ENCODE measurements around the gene PRKD1.
A peak's percentile ranks its signal among the peaks of the same experiment; 100 is the strongest.

Gene PRKD1

GRCh38 chr14:29553427-29553826 is 374.2 kb downstream of the PRKD1 start:
- TF ChIP-seq, protein P1, sequence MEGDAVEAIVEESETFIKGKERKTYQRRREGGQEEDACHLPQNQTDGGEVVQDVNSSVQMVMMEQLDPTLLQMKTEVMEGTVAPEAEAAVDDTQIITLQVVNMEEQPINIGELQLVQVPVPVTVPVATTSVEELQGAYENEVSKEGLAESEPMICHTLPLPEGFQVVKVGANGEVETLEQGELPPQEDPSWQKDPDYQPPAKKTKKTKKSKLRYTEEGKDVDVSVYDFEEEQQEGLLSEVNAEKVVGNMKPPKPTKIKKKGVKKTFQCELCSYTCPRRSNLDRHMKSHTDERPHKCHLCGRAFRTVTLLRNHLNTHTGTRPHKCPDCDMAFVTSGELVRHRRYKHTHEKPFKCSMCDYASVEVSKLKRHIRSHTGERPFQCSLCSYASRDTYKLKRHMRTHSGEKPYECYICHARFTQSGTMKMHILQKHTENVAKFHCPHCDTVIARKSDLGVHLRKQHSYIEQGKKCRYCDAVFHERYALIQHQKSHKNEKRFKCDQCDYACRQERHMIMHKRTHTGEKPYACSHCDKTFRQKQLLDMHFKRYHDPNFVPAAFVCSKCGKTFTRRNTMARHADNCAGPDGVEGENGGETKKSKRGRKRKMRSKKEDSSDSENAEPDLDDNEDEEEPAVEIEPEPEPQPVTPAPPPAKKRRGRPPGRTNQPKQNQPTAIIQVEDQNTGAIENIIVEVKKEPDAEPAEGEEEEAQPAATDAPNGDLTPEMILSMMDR (conservative IDR thresholded peaks at IDR 0.05; ENCODE audit: low read length): no peak
- no peak for DNase-seq (ENCODE audit: low read depth)
- no peak overlapping the region for H3K4me3 ChIP-seq (ENCODE audit: low read length)

GRCh38 chr14:29548948-29549370 is 378.7 kb downstream of the PRKD1 start:
- TF ChIP-seq, protein P1 (conservative IDR thresholded peaks at IDR 0.05; ENCODE audit: low read length): peak; percentile 72
- H3K4me3 ChIP-seq (ENCODE audit: low read length): no peak overlapping the region
- peak; percentile 75 for DNase-seq (ENCODE audit: low read depth)

DNA sequence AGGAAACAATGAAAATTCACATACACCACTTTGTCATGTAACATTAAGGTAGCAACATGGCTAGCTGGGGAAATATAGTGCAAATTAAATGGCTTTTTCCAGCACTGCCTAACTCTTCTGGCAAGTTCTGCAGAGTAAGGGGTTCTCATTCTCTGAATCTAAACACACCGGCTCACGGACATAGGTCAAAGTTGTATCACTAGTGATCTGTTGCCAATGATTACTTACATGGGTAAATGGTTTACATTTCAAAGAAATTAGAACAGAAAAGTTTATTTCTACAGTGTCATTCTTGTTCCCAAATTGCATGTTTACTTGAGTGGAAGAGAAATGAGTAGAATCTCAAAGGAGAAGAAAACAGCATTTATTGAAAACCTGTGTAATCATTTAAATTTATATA is 381.9 kb downstream of the PRKD1 start:
- TF ChIP-seq, protein P1 (conservative IDR thresholded peaks at IDR 0.05; ENCODE audit: low read length): no peak
- no peak overlapping the region for H3K4me3 ChIP-seq (ENCODE audit: low read length)
- no peak for DNase-seq (ENCODE audit: low read depth)

GRCh38 chr14:29536886-29537511 is 390.6 kb downstream of the PRKD1 start:
- DNase-seq (ENCODE audit: low read depth): peak; percentile 40
- TF ChIP-seq, protein P1 (conservative IDR thresholded peaks at IDR 0.05; ENCODE audit: low read length): peak; percentile 58
- no peak overlapping the region for H3K4me3 ChIP-seq (ENCODE audit: low read length)

GRCh38 chr14:29529418-29529817 is 398.2 kb downstream of the PRKD1 start:
- TF ChIP-seq, protein P1 (conservative IDR thresholded peaks at IDR 0.05; ENCODE audit: low read length): peak; percentile 40
- no peak for DNase-seq (ENCODE audit: low read depth)
- H3K4me3 ChIP-seq (ENCODE audit: low read length): no peak overlapping the region

DNA sequence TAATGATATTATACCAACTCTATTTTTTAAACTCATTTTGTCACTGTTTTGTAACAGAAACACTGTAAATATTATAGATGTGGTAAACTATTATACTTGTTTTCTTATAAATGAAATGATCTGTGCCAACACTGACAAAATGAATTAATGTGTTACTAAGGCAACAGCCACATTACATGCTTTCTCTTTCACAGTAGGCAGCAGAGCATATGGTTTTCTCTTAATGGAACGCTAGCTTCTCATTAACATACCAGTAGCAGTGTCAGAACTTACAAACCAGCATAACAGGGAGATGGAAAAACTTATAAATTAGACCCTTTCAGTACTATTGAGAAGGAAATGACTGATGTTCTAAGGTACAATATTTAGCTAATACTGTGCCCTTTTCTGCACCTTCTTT is 398.8 kb downstream of the PRKD1 start:
- H3K4me3 ChIP-seq (ENCODE audit: low read length): no peak overlapping the region
- TF ChIP-seq, protein P1 (conservative IDR thresholded peaks at IDR 0.05; ENCODE audit: low read length): no peak
- DNase-seq (ENCODE audit: low read depth): peak; percentile 35

GRCh38 chr14:29527286-29527685 is 400.4 kb downstream of the PRKD1 start:
- no peak overlapping the region for H3K4me3 ChIP-seq (ENCODE audit: low read length)
- TF ChIP-seq, protein P1 (conservative IDR thresholded peaks at IDR 0.05; ENCODE audit: low read length): no peak
- no peak for DNase-seq (ENCODE audit: low read depth)
